Measurements from ENCODE around the gene ZNF333.
"Not testable (repeated sequence)": the region's sequence is repeated elsewhere in the genome, so short reads cannot be mapped to it uniquely, and the experiment has no call there.

The ZNF333 gene

GRCh38 chr19:14700711-14701375 is 11.0 kb downstream of the ZNF333 start:
- no peak for DNase-seq

- no peak for DNase-seq
Measured at GRCh38 chr19:14703833-14704232, 14.0 kb downstream of the ZNF333 start.

- no peak for DNase-seq
Measured at GRCh38 chr19:14704450-14704849, 14.6 kb downstream of the ZNF333 start.

- no peak for DNase-seq
Measured at GRCh38 chr19:14715841-14716240, 26.0 kb downstream of the ZNF333 start.

DNA sequence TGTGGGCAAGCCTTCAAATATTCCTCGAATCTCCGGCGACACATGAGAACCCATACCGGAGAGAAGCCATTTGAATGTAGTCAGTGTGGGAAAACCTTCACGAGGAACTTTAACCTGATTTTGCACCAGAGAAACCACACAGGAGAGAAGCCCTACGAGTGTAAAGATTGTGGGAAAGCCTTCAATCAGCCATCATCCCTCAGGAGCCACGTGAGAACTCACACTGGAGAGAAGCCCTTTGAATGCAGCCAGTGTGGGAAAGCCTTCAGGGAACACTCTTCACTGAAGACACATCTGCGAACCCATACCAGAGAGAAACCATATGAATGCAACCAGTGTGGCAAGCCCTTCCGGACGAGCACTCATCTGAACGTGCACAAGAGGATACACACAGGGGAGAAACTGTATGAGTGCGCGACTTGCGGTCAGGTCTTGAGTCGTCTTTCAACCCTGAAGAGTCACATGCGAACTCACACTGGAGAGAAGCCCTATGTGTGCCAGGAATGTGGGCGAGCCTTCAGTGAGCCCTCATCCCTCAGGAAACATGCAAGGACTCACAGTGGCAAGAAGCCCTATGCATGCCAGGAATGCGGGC is 28.8 kb downstream of the ZNF333 start:
- DNase-seq, result no peak

DNA sequence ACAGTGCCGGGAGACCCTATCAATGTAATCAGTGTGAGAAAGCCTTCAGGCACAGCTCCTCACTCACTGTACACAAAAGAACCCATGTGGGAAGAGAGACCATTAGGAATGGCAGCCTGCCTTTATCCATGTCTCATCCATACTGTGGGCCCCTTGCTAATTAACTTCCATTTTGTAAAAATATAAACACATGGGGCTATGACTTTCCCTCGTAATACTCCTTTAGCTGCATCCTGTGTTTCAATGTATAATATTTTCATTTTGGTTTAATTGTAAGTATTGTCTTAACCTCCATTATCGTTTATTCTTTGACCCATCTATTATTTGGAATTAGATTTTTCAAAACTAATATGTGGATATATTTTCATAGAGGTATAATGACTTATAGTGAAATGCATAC is 29.3 kb downstream of the ZNF333 start:
- DNase-seq, result no peak

DNA sequence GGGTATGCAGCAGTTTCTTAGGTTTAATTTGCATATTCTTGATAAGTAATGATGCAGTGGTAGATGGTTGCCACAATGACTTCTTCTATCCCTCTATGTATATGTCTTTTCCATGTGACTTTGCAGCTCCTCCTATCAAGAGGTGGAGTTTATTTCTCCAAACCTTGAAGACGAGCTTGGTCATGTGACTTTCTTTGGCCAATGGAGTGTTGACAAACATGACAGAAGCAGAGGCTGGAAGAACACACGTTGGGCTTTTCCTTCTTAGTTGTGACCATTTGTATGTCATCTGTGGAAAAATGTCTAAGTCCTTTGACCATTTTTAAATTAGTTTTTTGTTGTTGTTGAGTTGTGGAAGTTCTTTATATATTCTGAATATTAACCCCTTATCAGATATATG is 32.3 kb downstream of the ZNF333 start:
- no peak for DNase-seq

GRCh38 chr19:14728595-14728994 is 38.7 kb downstream of the ZNF333 start:
- no peak for DNase-seq

GRCh38 chr19:14731200-14731599 is 41.4 kb downstream of the ZNF333 start:
- no peak for DNase-seq

- no peak for DNase-seq
Measured at GRCh38 chr19:14732510-14732909, 42.7 kb downstream of the ZNF333 start.

- DNase-seq, result no peak
Measured at GRCh38 chr19:14733574-14733973, 43.7 kb downstream of the ZNF333 start.

DNA sequence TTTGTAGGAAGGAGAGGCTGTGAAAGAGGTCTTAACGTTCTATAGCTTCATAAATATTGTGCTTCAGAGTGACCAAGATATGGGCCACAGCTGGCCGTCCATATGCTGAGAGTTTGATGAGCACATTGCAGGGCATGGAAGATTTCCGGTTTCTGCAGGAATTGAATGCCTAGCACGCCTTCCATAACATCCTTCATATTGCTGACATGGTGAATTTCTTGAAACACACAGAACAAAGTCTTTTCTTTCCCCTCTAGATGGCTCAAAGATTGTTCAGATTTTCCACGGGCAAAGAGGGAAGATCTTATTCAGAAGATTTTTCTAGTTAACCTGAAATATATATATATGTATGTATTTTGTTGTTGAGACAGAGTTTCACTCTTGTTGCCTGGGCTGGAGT is 46.1 kb downstream of the ZNF333 start:
- no peak for DNase-seq

DNA sequence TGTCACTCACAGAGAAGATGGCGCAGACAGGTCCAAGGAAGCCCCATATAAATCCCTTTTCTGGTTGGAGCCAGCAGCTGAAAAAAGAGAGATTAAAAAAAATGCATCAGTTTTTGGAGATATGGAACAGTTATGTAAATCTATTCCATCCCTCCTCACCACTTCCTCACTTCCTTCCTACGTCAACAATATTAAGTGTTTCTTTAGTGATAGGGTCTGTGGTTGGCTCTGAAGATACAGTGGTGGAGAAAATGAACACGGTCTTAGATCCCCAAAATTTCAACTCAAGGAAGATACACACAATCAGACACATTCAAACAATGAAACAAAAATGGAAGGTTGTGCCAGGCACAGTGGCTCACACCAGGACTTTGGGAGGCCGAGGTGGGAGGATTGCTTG is 57.0 kb downstream of the ZNF333 start:
- no peak for DNase-seq

DNA sequence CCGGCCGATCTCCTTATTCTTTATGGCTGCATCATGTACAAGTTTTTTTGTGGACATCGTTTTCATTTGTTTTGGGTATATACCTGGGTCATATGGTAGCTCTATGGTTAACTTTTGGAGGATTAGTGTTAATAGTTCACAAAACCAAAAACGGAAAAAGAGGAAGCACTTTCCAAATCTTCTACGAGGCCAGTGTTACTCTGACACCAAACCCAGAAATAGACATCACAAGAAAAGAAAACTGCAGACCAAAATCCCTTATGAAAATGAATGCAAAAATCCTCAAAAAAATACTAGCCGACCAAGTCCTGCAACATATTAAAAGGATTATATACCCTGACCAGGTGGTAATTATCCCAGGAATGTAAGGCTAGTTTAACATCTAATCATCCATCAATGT is 58.8 kb downstream of the ZNF333 start:
- no peak for DNase-seq

DNA sequence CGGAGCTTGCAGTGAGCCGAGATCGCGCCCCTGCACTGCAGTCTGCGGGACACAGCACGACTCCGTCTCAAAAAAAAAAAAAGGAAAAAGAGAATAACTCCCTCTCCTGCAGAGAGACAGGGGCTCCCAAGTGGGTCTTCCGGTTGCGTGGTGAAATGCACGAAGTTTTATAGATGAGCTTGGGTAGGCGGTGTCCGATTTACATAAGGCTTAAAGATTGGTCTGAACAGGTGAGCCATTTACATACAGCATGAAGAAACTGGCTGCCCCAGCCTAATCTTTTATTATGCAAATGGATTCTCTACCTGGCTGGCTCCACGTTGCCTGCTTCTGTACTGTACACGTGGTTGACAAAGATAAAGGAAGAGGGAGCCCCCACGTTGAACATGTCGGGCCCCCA is 69.0 kb downstream of the ZNF333 start:
- no peak for DNase-seq

- no peak for DNase-seq
Measured at GRCh38 chr19:14761607-14762006, 71.8 kb downstream of the ZNF333 start.

- no peak for DNase-seq
Measured at GRCh38 chr19:14762111-14762510, 72.3 kb downstream of the ZNF333 start.

- DNase-seq, result no peak
Measured at GRCh38 chr19:14763497-14764145, 73.8 kb downstream of the ZNF333 start.

GRCh38 chr19:14764401-14764800 is 74.6 kb downstream of the ZNF333 start:
- DNase-seq, result no peak

- DNase-seq, result not testable (repeated sequence)
Measured at GRCh38 chr19:14765403-14765802, 75.6 kb downstream of the ZNF333 start.

GRCh38 chr19:14765841-14766240 is 76.0 kb downstream of the ZNF333 start:
- not testable (repeated sequence) for DNase-seq

GRCh38 chr19:14767466-14767971 is 77.7 kb downstream of the ZNF333 start:
- DNase-seq, result no peak

DNA sequence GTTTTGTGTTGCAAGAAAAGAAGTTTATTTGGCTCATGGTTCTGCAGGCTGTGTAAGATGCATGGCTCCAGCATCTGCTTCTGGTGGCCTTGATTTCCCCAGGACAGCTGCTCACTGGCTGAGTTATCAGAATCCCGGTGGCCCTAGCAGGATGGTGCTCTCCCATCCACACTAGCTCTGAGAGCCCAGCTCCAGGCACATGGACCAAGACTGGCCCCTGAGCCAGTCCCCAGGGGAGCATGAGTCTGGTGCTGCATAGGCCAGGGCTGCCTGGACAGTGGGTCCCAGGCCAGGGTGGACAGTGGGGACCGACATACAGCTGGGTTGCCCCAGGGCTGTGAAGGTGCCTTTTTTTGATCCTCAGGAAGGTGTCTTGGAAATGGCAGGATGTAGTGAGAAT is 78.2 kb downstream of the ZNF333 start:
- no peak for DNase-seq

- no peak for DNase-seq
Measured at GRCh38 chr19:14769201-14769600, 79.4 kb downstream of the ZNF333 start.

Measured in activated gamma-delta T cell (primary cell).